GM13977 (cell line): Measurements from ENCODE around the gene HRAS.

ENCODE experiments used
- DNase-seq: peaks from one replicate; pipeline ENCODE4 v3.0.0; 2012; ENCODE audit warnings: low spot score
- CTCF ChIP-seq: IDR thresholded peaks from 2 replicates; pipeline ENCODE4 v1.5.1; 2012; ENCODE audit warnings: mild to moderate bottlenecking, control low read depth; ENCODE audit not compliant: insufficient read depth; ENCODE audit errors: extremely low read depth, missing control alignments
- in situ Hi-C: fragments of 300-500 bp; cut with MboI; formaldehyde crosslinking; loops from one replicate; pipeline ENCODE4 v1.12.0; 2022; ENCODE audit warnings: low sequenced_read_pairs, low pct_unique_long_range_greater_than_20kb, mixed read lengths, inconsistent platforms; ENCODE audit not compliant: unreplicated experiment

HRAS gene

DNA sequence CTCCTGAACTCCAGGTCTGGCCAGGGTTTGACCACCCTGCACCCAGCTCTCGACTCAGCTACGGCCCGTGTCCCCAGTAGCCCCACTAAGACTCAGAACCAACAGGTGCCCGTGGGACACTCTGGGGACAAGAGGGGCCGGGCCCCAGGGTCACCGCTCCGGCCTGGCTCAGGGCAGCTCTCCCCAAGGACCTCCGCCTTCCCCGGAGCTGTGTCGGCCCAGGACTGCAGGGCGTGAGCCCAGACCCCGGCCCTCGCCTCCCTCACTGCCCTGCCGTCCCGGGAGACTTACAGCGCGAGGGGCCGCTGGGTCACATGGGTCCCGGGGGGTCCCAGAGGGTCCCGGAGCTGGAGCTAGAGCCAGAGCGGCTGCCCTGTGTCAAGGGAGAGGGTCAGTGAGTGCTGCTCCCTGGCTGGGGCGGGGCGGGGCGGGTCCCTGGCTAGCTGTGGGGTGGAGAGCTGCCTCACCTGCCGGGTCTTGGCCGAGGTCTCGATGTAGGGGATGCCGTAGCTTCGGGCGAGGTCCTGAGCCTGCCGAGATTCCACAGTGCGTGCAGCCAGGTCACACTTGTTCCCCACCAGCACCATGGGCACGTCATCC is 2.3 kb downstream of the HRAS start:
- TF ChIP-seq CTCF, result no peak
- DNase-seq, result no peak
- in situ Hi-C loops, result no loop called here

- in situ Hi-C loops, result no loop called here
- no peak for TF ChIP-seq CTCF
- DNase-seq, result no peak
Observed at GRCh38 chr11:532527-532985, 2.8 kb downstream of the HRAS start.

DNA sequence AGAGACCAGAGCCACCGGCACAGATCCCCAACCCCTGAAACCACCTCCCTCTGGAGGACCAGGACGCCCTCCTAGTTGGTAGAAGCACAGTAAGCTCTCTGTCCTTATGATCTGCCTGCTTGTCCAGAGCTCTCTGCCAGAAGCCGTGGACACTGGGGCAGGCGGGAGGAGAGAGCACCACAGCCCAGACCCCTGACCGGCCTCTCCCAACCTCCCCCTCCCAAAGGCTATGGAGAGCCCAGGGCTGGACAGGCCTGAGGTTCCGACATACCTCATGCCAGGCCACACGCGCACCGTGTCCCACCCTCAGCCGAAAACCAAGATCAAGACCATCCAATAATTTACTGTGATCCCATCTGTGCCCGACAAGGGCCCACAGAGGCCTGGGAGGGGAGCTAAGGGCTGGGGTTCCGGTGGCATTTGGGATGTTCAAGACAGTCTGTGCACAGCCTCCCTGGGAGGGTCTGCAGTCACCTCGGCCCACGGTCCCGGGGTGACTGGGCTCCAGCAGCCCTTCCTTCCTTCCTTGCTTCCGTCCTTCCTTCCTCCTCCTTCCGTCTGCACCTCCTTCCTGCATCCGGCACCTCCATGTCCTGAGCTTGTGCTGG is 3.4 kb downstream of the HRAS start:
- DNase-seq, result no peak
- no peak for TF ChIP-seq CTCF
- in situ Hi-C loops, result no loop called here

DNA sequence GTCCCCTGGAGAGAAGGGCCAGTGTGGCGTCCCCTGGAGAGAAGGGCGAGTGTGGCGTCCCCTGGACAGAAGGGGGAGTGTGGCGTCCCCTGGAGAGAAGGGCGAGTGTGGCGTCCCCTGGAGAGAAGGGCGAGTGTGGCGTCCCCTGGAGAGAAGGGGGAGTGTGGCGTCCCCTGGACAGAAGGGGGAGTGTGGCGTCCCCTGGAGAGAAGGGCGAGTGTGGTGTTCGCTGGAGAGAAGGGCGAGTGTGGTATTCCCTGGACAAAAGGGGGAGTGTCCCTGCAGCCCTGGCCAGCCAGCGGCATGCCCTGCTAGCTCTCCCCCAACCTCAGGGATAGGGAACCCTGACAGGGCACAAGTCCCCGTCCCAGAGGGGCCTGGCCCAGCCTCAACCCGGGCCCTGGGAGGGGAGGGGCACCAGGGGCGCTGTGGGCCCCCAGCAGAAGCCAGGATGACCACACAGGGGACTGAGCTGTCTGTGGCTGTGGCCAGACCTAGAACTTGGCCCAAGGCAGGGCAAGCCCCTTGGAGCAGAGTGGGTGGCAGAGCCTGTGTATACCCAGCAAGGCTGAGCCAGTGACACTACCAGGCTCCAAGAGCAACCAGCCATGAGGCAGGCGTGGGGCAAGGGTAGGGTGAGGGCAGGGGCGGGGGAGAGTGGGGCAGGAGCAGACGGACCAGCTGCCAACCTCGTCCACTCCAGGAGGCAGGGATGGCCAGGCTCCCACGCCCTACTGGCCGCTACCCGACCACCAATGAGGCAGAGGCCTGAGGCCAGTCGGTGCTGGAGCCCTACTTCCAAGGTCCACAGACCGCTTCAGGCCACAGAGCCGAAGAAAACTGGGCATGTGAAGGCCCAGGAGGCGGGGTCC is 4.2 kb downstream of the HRAS start:
- TF ChIP-seq CTCF, result no peak
- in situ Hi-C loops, result no loop called here
- no peak for DNase-seq

GRCh38 chr11:529728-530411 is 5.5 kb downstream of the HRAS start:
- no peak for TF ChIP-seq CTCF

More at GRCh38 chr11:529728-530411, 5.5 kb downstream of the HRAS start:
- in situ Hi-C loops, result no loop called here
- DNase-seq, result no peak
